Esophagus squamous epithelium (tissue), 5 donors: Measurements from ENCODE around the gene IL20RA. TPM values are rescaled to one million over a fixed set of nuclear protein-coding genes. Genes with fewer than 3 reads are reported as not detected.

ENCODE experiments used
- DNase-seq: peaks from one replicate; lab custom pipeline; 2025; lab: John Stamatoyannopoulos, UW
- H3K27ac ChIP-seq, 4 donors: fragments of 200-600 bp; sonication (generic); one replicate each; pipeline ENCODE4 v1.5.1; 2016 to 2019; ENCODE audit warnings: mild to moderate bottlenecking in 1 of 4
- H3K27me3 ChIP-seq, 4 donors: fragments of 200-600 bp; sonication (generic); 1 replicate in 3 of 4; 2 replicates in 1 of 4; pipeline versions ENCODE4 v1.5.1 to v1.6.0; 2017 to 2021; ENCODE audit warnings: antibody characterized with exemption in 1 of 4
- H3K36me3 ChIP-seq, 3 donors: fragments of 200-600 bp; sonication (generic); one replicate each; pipeline ENCODE4 v1.5.1; 2016 to 2019
- H3K4me1 ChIP-seq, 3 donors: fragments of 200-600 bp; sonication (generic); one replicate each; pipeline ENCODE4 v1.5.1; 2017 to 2019
- H3K4me3 ChIP-seq, 4 donors: fragments of 200-600 bp; sonication (generic); 1 replicate in 3 of 4; 2 replicates in 1 of 4; pipeline ENCODE4 v1.5.1; 2016 to 2019; ENCODE audit warnings: mild to moderate bottlenecking in 2 of 4, moderate library complexity in 1 of 4
- H3K9me3 ChIP-seq, 3 donors: fragments of 200-600 bp; sonication (generic); one replicate each; pipeline ENCODE4 v1.5.1; 2016 to 2019
- CTCF ChIP-seq, 6 experiments: fragments of 450-650 bp in 4 of 6; fragments of 200-600 bp in 2 of 6; sonication (generic) in 2 of 6; IDR thresholded peaks; one replicate each; pipeline ENCODE4 v1.5.1; 2016 to 2019; ENCODE audit warnings: antibody characterized with exemption in 6 of 6, mild to moderate bottlenecking in 4 of 6, moderate library complexity in 4 of 6
- POLR2A ChIP-seq, 4 donors: fragments of 450-650 bp; IDR thresholded peaks; one replicate each; pipeline ENCODE4 v1.6.1; 2017; ENCODE audit warnings: antibody characterized with exemption in 4 of 4, mild to moderate bottlenecking in 4 of 4, moderate library complexity in 3 of 4
- WGBS, 2 donors: methylation state at CpG; one replicate each; pipeline ENCODE4 v1.1.5; 2018; 5-methylcytosine and 5-hydroxymethylcytosine counted together
- intact Hi-C: fragments of 100-400 bp; cut with DNase I; formaldehyde crosslinking; loops from one replicate; pipeline ENCODE4 v1.15.0; 2022
- total RNA-seq, 4 donors: library from RNA; depleted of rRNA; stranded (reverse); fragments of >200 nt; gene quantifications; one replicate each; pipeline ENCODE4 v1.1.0, GENCODE V29; 2016
- donor health status: DM: yes; HTN: yes; CAD: no.

IL20RA gene
- total RNA-seq, 4 donors from 2014 or later: 11.1 to 20.7 (median 13.1) TPM

GRCh38 chr6:136971609-136972008 lies 73.2 kb downstream of the IL20RA start:
- intact Hi-C loops: no loop called here
- Histone ChIP-seq H3K4me3 (no peak overlapping the region), H3K9me3 (no peaks in the 10 kb centered on the region), H3K27me3 (peaks cover 0 to 7% (median 0%) of the 10 kb centered on the region in 4 donors), H3K4me1 (peaks cover 0 to 12% (median 5%) of the 10 kb centered on the region in 3 donors), H3K36me3 (no peaks in the 10 kb centered on the region), H3K27ac (no peak overlapping the region)
- 81 to 91% methylated on average over 6 of the region's 6 CpGs for WGBS, 2 donors
- TF ChIP-seq CTCF (IDR thresholded peaks at IDR 0.05) (no peak), POLR2A (IDR thresholded peaks at IDR 0.05) (no peak)
- DNase-seq: no peak

- peaks cover 0 to 7% (median 0%) of the 10 kb centered on the region in 4 donors for H3K27me3 ChIP-seq
- peaks cover 0 to 12% (median 5%) of the 10 kb centered on the region in 3 donors for H3K4me1 ChIP-seq
- H3K27ac ChIP-seq: no peak overlapping the region
- intact Hi-C loops: no loop called here
- no peaks in the 10 kb centered on the region for H3K9me3 ChIP-seq
- TF ChIP-seq CTCF (IDR thresholded peaks at IDR 0.05): no peak
- no peak for TF ChIP-seq POLR2A (IDR thresholded peaks at IDR 0.05)
- DNase-seq: no peak
- no peaks in the 10 kb centered on the region for H3K36me3 ChIP-seq
- 71 to 76% methylated on average over 4 of the region's 4 CpGs for WGBS, 2 donors
- no peak overlapping the region for H3K4me3 ChIP-seq
Observed at GRCh38 chr6:136969930-136970329, 74.8 kb downstream of the IL20RA start.

GRCh38 chr6:136969433-136969832 lies 75.3 kb downstream of the IL20RA start:
- 63 to 73% methylated on average over 3 to 5 of the region's 5 CpGs for WGBS, 2 donors
- no peaks in the 10 kb centered on the region for H3K9me3 ChIP-seq
- no peak for DNase-seq
- no peak overlapping the region for H3K4me3 ChIP-seq
- no peaks in the 10 kb centered on the region for H3K36me3 ChIP-seq
- TF ChIP-seq POLR2A (IDR thresholded peaks at IDR 0.05) (no peak), CTCF (IDR thresholded peaks at IDR 0.05) (no peak)
- peaks cover 0 to 7% (median 0%) of the 10 kb centered on the region in 4 donors for H3K27me3 ChIP-seq
- H3K4me1 ChIP-seq: peaks cover 0 to 12% (median 5%) of the 10 kb centered on the region in 3 donors
- H3K27ac ChIP-seq: no peak overlapping the region
- intact Hi-C loops: no loop called here

GRCh38 chr6:136968837-136969236 lies 75.9 kb downstream of the IL20RA start:
- intact Hi-C loops: no loop called here
- H3K36me3 ChIP-seq: no peaks in the 10 kb centered on the region
- WGBS, 2 donors: 61 to 80% methylated on average over 2 to 4 of the region's 7 CpGs
- no peak for TF ChIP-seq POLR2A (IDR thresholded peaks at IDR 0.05)
- TF ChIP-seq CTCF (IDR thresholded peaks at IDR 0.05): no peak
- no peak overlapping the region for H3K27ac ChIP-seq
- no peak for DNase-seq
- H3K4me3 ChIP-seq: no peak overlapping the region
- H3K9me3 ChIP-seq: no peaks in the 10 kb centered on the region
- H3K4me1 ChIP-seq: peaks cover 0 to 12% (median 5%) of the 10 kb centered on the region in 3 donors
- H3K27me3 ChIP-seq: peaks cover 0 to 7% (median 0%) of the 10 kb centered on the region in 4 donors

GRCh38 chr6:136967876-136968752 lies 76.7 kb downstream of the IL20RA start:
- H3K27ac ChIP-seq: no peak overlapping the region
- TF ChIP-seq POLR2A (IDR thresholded peaks at IDR 0.05) (no peak), CTCF (IDR thresholded peaks at IDR 0.05) (peak; percentile 42 to 82 (median 70))
- H3K4me1 ChIP-seq: peaks cover 0 to 12% (median 5%) of the 10 kb centered on the region in 3 donors
- H3K27me3 ChIP-seq: peaks cover 0 to 7% (median 0%) of the 10 kb centered on the region in 4 donors
- intact Hi-C loops: no loop called here
- H3K9me3 ChIP-seq: no peaks in the 10 kb centered on the region
- WGBS, 2 donors: 46 to 52% methylated on average over 19 of the region's 19 CpGs
- no peaks in the 10 kb centered on the region for H3K36me3 ChIP-seq
- DNase-seq: no peak
- no peak overlapping the region for H3K4me3 ChIP-seq
